ENCODE results near the gene PPWD1. TPM values are rescaled to one million over a fixed set of nuclear protein-coding genes. Genes with fewer than 3 reads are reported as not detected.
A peak's percentile ranks its signal among the peaks of the same experiment; 100 is the strongest.

PPWD1 gene
- total and polyA plus RNA-seq, 4 experiments from 2014 or later: 36.4 to 104 (median 74.1) TPM

DNA sequence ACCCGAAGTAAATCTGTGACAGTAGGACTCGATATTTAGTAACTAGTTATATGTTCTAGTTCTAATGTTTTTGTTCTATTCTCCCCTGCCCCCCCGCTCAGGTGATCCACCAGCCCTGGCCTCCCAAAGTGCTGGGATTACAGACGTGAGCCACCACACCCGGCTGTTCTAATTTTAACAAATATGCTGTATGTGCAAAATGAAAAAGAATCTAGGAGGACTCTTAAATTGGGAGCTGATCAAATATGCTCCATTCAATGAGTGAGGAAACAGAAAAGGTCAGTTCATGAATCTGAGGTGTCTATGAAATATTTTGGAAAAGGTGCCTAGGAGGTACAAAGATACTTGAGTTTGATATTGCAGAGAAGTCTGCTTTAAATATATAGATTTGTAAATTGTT lies 17.0 kb upstream of the PPWD1 start:
- H3K4me3 ChIP-seq (ENCODE audit: low read length in 2 of 2): no peak overlapping the region
- H3K27ac ChIP-seq (ENCODE audit: low read depth, low read length): no peak overlapping the region
- no peak for DNase-seq
- Mint-ChIP-seq H3K4me3 (no peak overlapping the region), H3K9me3 (no peaks in the 10 kb centered on the region), H3K27me3 (no peaks in the 10 kb centered on the region), H3K27ac (peak overlapping the region in 1 of 7 donors; percentile 31), H3K4me1 (peaks cover 0 to 6% (median under 1%) of the 10 kb centered on the region in 4 donors), H3K36me3 (peaks cover 24 to 39% of the 10 kb centered on the region in 2 donors)
- ChIA-PET CTCF (ENCODE audit: partially characterized antibody) (no interaction called here), POLR2A (ENCODE audit: partially characterized antibody) (interaction anchor here (1.2 kb wide), 1 partner anchor 8 kb away, joined by 3 read pairs; no protein-coding TSS in a partner anchor)
- no peaks in the 10 kb centered on the region for H3K27me3 ChIP-seq (ENCODE audit: insufficient read depth, low read length)
- peaks cover 23% of the 10 kb centered on the region for H3K36me3 ChIP-seq (ENCODE audit: insufficient read depth, low read length)
- intact Hi-C loops (cut with micrococcal nuclease): no loop called here
- no peaks in the 10 kb centered on the region for H3K4me1 ChIP-seq (ENCODE audit: insufficient read depth, low read length)
- no peaks in the 10 kb centered on the region for H3K9me3 ChIP-seq (ENCODE audit: control insufficient read depth in 1 of 2, low read length in 2 of 2)

DNA sequence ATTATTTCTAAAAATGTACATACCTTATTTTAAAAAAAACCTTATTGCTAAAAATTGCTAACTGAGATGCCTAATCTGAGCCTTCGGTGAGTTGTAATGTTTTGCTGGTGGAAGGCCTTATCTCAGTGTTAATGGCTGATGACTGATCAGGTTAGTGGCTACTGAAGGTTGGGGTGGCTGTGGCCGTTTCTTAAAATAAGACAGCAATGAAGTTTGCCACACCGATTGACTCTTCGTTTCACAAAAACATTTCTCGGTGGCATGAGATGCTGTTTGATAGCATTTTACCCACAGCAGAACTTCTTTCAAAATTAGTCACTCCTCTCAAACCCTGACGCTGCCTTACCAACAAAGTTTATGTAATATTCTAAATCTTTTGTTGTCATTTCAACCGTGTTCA lies 14.8 kb upstream of the PPWD1 start:
- H3K4me1 ChIP-seq (ENCODE audit: insufficient read depth, low read length): no peaks in the 10 kb centered on the region
- no peaks in the 10 kb centered on the region for H3K27me3 ChIP-seq (ENCODE audit: insufficient read depth, low read length)
- no peaks in the 10 kb centered on the region for H3K9me3 ChIP-seq (ENCODE audit: control insufficient read depth in 1 of 2, low read length in 2 of 2)
- no peak overlapping the region for H3K4me3 ChIP-seq (ENCODE audit: low read length in 2 of 2)
- POLR2A ChIA-PET (ENCODE audit: partially characterized antibody): no interaction called here
- no peak for DNase-seq
- intact Hi-C loops (cut with micrococcal nuclease): no loop called here
- CTCF ChIA-PET (ENCODE audit: partially characterized antibody): no interaction called here
- Mint-ChIP-seq H3K9me3 (no peaks in the 10 kb centered on the region), H3K27ac (no peak overlapping the region), H3K36me3 (peaks cover 14 to 32% of the 10 kb centered on the region in 2 donors), H3K4me1 (peaks cover 0 to 8% (median 2%) of the 10 kb centered on the region in 4 donors), H3K4me3 (no peak overlapping the region), H3K27me3 (no peaks in the 10 kb centered on the region)
- no peak overlapping the region for H3K27ac ChIP-seq (ENCODE audit: low read depth, low read length)
- peaks cover 14% of the 10 kb centered on the region for H3K36me3 ChIP-seq (ENCODE audit: insufficient read depth, low read length)

DNA sequence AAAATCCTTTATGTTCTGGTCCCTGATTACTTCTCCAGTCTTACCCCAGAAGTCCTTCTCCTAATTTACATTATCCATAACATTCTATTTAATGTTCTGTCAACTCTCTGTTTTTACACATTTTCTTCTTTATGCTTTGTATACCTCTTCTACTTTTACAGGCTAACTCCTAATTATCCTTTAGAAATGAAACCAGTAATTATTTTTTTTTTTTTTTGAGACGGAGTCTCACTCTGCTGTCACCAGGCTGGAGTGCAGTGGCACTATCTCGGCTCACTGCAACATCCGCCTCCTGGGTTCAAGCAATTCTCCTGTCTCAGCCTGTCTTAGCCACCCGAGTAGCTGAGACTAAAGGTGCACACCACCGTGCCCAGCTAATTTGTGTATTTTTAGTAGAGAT lies 9.2 kb upstream of the PPWD1 start:
- intact Hi-C loops (cut with micrococcal nuclease): no loop called here
- no peak for DNase-seq
- Histone ChIP-seq H3K4me3 (ENCODE audit: low read length in 2 of 2) (no peak overlapping the region), H3K9me3 (ENCODE audit: control insufficient read depth in 1 of 2, low read length in 2 of 2) (no peaks in the 10 kb centered on the region), H3K36me3 (ENCODE audit: insufficient read depth, low read length) (peaks cover 22% of the 10 kb centered on the region), H3K27ac (ENCODE audit: low read depth, low read length) (no peak overlapping the region), H3K27me3 (ENCODE audit: insufficient read depth, low read length) (no peaks in the 10 kb centered on the region), H3K4me1 (ENCODE audit: insufficient read depth, low read length) (no peaks in the 10 kb centered on the region)
- H3K4me1 Mint-ChIP-seq: peaks cover 0 to 14% (median 5%) of the 10 kb centered on the region in 4 donors
- ChIA-PET POLR2A (ENCODE audit: partially characterized antibody) (interaction anchor here (1.1 to 2.6 kb wide), 2 partner anchors 8 to 9 kb away, joined by 3 to 15 read pairs; partner anchors contain the start of genes CENPK and PPWD1), CTCF (ENCODE audit: partially characterized antibody) (no interaction called here)
- no peaks in the 10 kb centered on the region for H3K27me3 Mint-ChIP-seq
- H3K9me3 Mint-ChIP-seq: no peaks in the 10 kb centered on the region
- peak overlapping the region in 3 of 7 donors; percentile 1 to 12 (median 11) for H3K27ac Mint-ChIP-seq
- peaks cover 14 to 57% of the 10 kb centered on the region in 2 donors for H3K36me3 Mint-ChIP-seq
- no peak overlapping the region for H3K4me3 Mint-ChIP-seq

DNA sequence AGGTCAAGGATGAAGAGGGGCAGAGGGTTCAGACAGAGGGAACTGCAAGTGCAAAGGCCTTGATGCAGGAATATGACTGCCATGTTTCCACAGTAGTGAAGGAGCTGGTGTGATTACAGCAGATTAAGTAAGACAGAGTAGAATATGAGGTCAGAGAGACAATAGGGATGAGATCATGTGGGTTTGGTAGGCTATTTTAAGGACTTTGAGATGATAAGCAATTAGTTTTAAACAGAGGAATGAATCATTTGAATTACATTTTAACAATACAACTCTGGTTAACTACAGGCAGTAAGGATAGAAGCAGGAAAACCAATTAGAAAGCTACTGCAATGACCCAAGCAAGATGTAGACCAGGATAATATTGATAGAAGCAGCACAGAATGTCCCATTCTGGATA lies 7.8 kb upstream of the PPWD1 start:
- H3K9me3 ChIP-seq (ENCODE audit: control insufficient read depth in 1 of 2, low read length in 2 of 2): no peaks in the 10 kb centered on the region
- peaks cover 18% of the 10 kb centered on the region for H3K36me3 ChIP-seq (ENCODE audit: insufficient read depth, low read length)
- ChIA-PET POLR2A (ENCODE audit: partially characterized antibody) (interaction anchor here (2.6 kb wide), 1 partner anchor 8 kb away, joined by 15 read pairs; the partner anchor contains the start of genes CENPK and PPWD1), CTCF (ENCODE audit: partially characterized antibody) (no interaction called here)
- H3K4me3 ChIP-seq (ENCODE audit: low read length in 2 of 2): no peak overlapping the region
- H3K27ac ChIP-seq (ENCODE audit: low read depth, low read length): no peak overlapping the region
- no peak overlapping the region for H3K4me3 Mint-ChIP-seq
- no peak for DNase-seq
- H3K27me3 Mint-ChIP-seq: no peaks in the 10 kb centered on the region
- H3K27ac Mint-ChIP-seq: peak overlapping the region in 1 of 7 donors; percentile 9
- H3K4me1 Mint-ChIP-seq: peaks cover 0 to 14% (median 5%) of the 10 kb centered on the region in 4 donors
- intact Hi-C loops (cut with micrococcal nuclease): no loop called here
- H3K36me3 Mint-ChIP-seq: peaks cover 9 to 51% of the 10 kb centered on the region in 2 donors
- H3K4me1 ChIP-seq (ENCODE audit: insufficient read depth, low read length): peaks cover 5% of the 10 kb centered on the region
- no peaks in the 10 kb centered on the region for H3K9me3 Mint-ChIP-seq
- no peaks in the 10 kb centered on the region for H3K27me3 ChIP-seq (ENCODE audit: insufficient read depth, low read length)

DNA sequence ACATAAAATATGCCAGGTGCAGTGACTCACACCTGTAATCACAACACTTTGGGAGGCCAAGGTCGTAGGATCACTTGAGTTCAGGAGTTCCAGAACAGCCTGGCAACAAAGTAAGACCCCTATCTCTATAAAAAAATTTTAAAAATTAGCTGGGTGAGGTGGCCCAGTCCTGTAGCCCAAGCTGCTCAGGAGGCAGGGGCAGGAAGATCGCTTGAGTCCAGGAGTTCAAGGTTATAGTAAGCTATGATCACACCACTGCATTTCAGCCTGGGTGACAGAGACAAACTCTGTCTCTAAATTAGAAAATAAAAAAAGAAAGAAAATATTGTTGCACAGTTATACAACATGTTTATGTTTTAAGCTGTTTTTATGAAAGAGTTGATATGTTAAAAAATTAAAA lies 6.9 kb upstream of the PPWD1 start:
- no peaks in the 10 kb centered on the region for H3K27me3 ChIP-seq (ENCODE audit: insufficient read depth, low read length)
- H3K4me3 ChIP-seq (ENCODE audit: low read length in 2 of 2): no peak overlapping the region
- peaks cover 0 to 14% (median 7%) of the 10 kb centered on the region in 4 donors for H3K4me1 Mint-ChIP-seq
- peaks cover 13% of the 10 kb centered on the region for H3K36me3 ChIP-seq (ENCODE audit: insufficient read depth, low read length)
- intact Hi-C loops (cut with micrococcal nuclease): no loop called here
- H3K27ac ChIP-seq (ENCODE audit: low read depth, low read length): no peak overlapping the region
- POLR2A ChIA-PET (ENCODE audit: partially characterized antibody): interaction anchor here (0.7 kb wide), 1 partner anchor 8 kb away, joined by 3 read pairs; no protein-coding TSS in a partner anchor
- CTCF ChIA-PET (ENCODE audit: partially characterized antibody): interaction anchor here (1.2 kb wide), 1 partner anchor 17 kb away, joined by 3 read pairs; no protein-coding TSS in a partner anchor
- H3K27me3 Mint-ChIP-seq: no peaks in the 10 kb centered on the region
- H3K4me1 ChIP-seq (ENCODE audit: insufficient read depth, low read length): peaks cover 14% of the 10 kb centered on the region
- no peaks in the 10 kb centered on the region for H3K9me3 ChIP-seq (ENCODE audit: control insufficient read depth in 1 of 2, low read length in 2 of 2)
- H3K27ac Mint-ChIP-seq: no peak overlapping the region
- H3K9me3 Mint-ChIP-seq: no peaks in the 10 kb centered on the region
- H3K4me3 Mint-ChIP-seq: no peak overlapping the region
- no peak for DNase-seq
- peaks cover 7 to 44% of the 10 kb centered on the region in 2 donors for H3K36me3 Mint-ChIP-seq

DNA sequence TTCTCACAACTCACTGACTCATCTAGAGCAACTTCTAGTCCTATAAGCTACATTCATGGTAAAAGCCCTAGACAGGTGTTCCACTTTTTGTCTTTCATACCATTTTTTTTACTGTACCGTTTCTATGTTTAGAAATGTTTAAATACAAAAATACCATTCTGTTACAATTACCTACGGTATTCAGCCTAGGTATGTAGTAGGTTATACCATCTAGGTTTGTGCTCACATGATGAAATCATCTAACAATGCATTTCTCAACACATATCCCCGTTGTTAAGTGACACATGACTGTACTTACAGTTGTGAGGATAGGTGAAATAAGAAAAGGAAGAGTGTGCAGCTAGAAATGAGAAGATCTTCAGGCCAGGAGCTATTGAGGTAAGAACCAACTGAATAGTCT lies 6.4 kb upstream of the PPWD1 start:
- H3K27ac Mint-ChIP-seq: no peak overlapping the region
- H3K9me3 Mint-ChIP-seq: no peaks in the 10 kb centered on the region
- intact Hi-C loops (cut with micrococcal nuclease): no loop called here
- DNase-seq: no peak
- no peaks in the 10 kb centered on the region for H3K27me3 ChIP-seq (ENCODE audit: insufficient read depth, low read length)
- H3K27me3 Mint-ChIP-seq: no peaks in the 10 kb centered on the region
- peaks cover 19% of the 10 kb centered on the region for H3K4me1 ChIP-seq (ENCODE audit: insufficient read depth, low read length)
- peaks cover 0 to 18% (median 10%) of the 10 kb centered on the region in 4 donors for H3K4me1 Mint-ChIP-seq
- H3K36me3 ChIP-seq (ENCODE audit: insufficient read depth, low read length): peaks cover 13% of the 10 kb centered on the region
- no peak overlapping the region for H3K4me3 Mint-ChIP-seq
- no peak overlapping the region for H3K27ac ChIP-seq (ENCODE audit: low read depth, low read length)
- ChIA-PET CTCF (ENCODE audit: partially characterized antibody) (interaction anchor here (1.2 kb wide), 1 partner anchor 17 kb away, joined by 3 read pairs; no protein-coding TSS in a partner anchor), POLR2A (ENCODE audit: partially characterized antibody) (no interaction called here)
- no peaks in the 10 kb centered on the region for H3K9me3 ChIP-seq (ENCODE audit: control insufficient read depth in 1 of 2, low read length in 2 of 2)
- peaks cover 7 to 41% of the 10 kb centered on the region in 2 donors for H3K36me3 Mint-ChIP-seq
- H3K4me3 ChIP-seq (ENCODE audit: low read length in 2 of 2): no peak overlapping the region

DNA sequence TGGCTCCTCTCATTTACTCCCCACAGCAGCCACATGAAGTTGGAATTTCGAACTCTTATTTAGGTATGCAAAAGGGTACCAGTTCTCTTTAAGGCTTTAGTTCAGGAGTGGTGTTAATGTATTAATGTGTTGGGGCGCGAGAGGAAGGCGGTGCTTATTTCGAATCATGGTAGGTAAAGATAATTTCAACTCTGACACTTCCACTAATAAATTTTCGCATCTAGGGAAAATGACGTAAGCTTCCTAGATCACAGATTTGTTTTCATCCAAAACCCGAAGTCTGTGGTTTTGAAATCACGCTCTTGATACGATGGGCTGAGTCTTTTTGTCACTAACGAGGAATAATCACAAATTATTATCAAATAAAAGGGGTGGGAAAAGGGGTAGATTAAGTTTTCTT lies 681 bp downstream of the PPWD1 start:
- POLR2A ChIA-PET (ENCODE audit: partially characterized antibody): interaction anchor here (0.6 to 4.9 kb wide), 21 partner anchors 14 to 795 kb away, joined by 3 to 70 read pairs (median 8); partner anchors contain the start of genes ADAMTS6, CWC27, ERBIN and NLN
- Mint-ChIP-seq H3K9me3 (no peaks in the 10 kb centered on the region), H3K27me3 (no peaks in the 10 kb centered on the region), H3K27ac (peak overlapping the region; percentile 96 to 99 (median 99)), H3K4me1 (peaks cover 32 to 62% (median 44%) of the 10 kb centered on the region in 4 donors), H3K36me3 (peaks cover 7 to 26% of the 10 kb centered on the region in 2 donors), H3K4me3 (peak overlapping the region; percentile 98 to 99 (median 98))
- peak overlapping the region; percentile 92 for H3K27ac ChIP-seq (ENCODE audit: low read depth, low read length)
- H3K27me3 ChIP-seq (ENCODE audit: insufficient read depth, low read length): no peaks in the 10 kb centered on the region
- intact Hi-C loops (cut with micrococcal nuclease): loop anchor here (1.0 to 5.0 kb wide), 7 partner anchors 61 to 795 kb away; partner anchors contain the start of genes CWC27, ERBIN, NLN and SGTB
- peaks cover 59% of the 10 kb centered on the region for H3K4me1 ChIP-seq (ENCODE audit: insufficient read depth, low read length)
- H3K4me3 ChIP-seq (ENCODE audit: low read length in 2 of 2): peak overlapping the region; percentile 73 to 80
- H3K9me3 ChIP-seq (ENCODE audit: control insufficient read depth in 1 of 2, low read length in 2 of 2): no peaks in the 10 kb centered on the region
- DNase-seq: peak in 1 of 5 donors; percentile 9
- CTCF ChIA-PET (ENCODE audit: partially characterized antibody): interaction anchor here (0.8 to 1.4 kb wide), 4 partner anchors 20 to 795 kb away, joined by 3 to 4 read pairs (median 3); partner anchors contain the start of genes CWC27 and SREK1IP1
- H3K36me3 ChIP-seq (ENCODE audit: insufficient read depth, low read length): peaks cover 3% of the 10 kb centered on the region
